ENCODE measurements around the gene ITGB7.

DNA sequence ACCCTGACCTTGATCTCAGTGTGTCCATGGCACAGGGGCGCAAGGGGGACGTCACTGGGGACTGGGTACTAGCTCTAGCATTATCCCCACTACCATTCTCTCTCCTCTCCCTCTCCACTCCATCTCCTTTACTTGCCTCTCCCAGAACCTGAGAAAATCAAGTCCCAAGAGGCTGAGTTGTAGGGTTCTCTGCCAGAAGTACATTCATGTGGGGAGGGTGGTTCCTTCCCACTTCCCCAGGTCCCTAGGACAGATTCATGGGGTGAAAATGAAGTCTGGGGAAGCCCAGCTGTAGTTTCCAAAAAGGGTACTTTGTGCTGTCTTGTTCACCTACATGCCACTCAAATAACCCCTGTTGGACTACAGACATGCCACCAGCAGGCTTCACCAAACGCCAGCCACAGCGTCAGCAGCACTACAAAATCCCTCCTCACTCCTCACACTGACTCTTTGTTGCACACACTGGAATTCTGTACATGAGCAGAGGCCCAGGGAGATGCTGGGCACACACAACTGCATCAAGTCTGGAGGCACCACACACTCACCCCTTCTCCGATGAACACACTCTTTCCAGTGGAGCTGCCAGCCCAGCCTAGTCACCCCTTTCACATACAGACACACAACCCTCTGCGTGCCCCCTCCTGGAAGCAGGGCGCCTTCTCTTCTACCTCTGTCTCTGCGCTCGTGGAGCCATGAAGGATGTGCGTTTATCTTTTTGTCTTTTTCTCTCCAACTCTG, 18.0 kb upstream of the ITGB7 start:
- TF ChIP-seq SIN3A (IDR thresholded peaks at IDR 0.05; ENCODE audit: borderline replicate concordance, insufficient read depth, low read length) (no peak), TAF1 (IDR thresholded peaks at IDR 0.05; ENCODE audit: borderline replicate concordance, insufficient read depth, low read length) (no peak), POLR2AphosphoS5 (IDR thresholded peaks at IDR 0.05; ENCODE audit: low read depth, low read length) (no peak), FOXP2 (optimal IDR thresholded peaks at IDR 0.05; ENCODE audit: borderline replicate concordance, extremely low read depth, extremely low read length, insufficient read depth) (no peak)

All from PFSK-1 (cell line).